ENCODE measurements around the gene BHLHE23.

DNA sequence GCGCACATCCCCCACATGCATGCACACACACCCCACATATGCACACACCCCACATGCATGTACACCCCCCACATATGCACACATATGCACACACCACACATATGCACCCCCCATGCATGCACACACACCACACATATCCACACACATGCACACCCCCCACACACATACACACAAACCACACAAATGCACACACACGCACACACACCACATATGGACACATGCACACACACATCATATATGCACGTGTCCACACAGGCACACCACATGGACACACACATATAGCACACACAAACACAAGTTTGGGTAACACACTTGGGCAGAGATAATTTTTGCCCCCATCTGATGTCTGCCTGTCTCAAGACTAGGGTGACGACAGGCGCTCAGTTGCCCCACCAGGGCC, 8.3 kb downstream of the BHLHE23 start:
- TF ChIP-seq REST (IDR thresholded peaks at IDR 0.05; ENCODE audit: insufficient read depth in 1 of 2, low read depth in 2 of 2, low read length in 2 of 2), result no peak
- no peak for TF ChIP-seq SIN3A (IDR thresholded peaks at IDR 0.05; ENCODE audit: borderline replicate concordance, insufficient read depth, low read length)
- TF ChIP-seq POLR2AphosphoS5 (IDR thresholded peaks at IDR 0.05; ENCODE audit: low read depth, low read length), result no peak
- TF ChIP-seq TAF1 (IDR thresholded peaks at IDR 0.05; ENCODE audit: borderline replicate concordance, insufficient read depth, low read length), result no peak
